ENCODE results near the gene ALK.

GRCh38 chr2:29397713-29398112 lies 523.7 kb downstream of the ALK start:
- TF ChIP-seq CTCF (IDR thresholded peaks at IDR 0.05) (no peak), POLR2A (IDR thresholded peaks at IDR 0.05) (no peak)

Data from sigmoid colon (tissue), 3 donors.